HG02970 (cell line): ENCODE results near the gene HSH2D.
"Not testable (repeated sequence)": the region's sequence is repeated elsewhere in the genome, so short reads cannot be mapped to it uniquely, and the experiment has no call there.

Experiments used
- ATAC-seq: cut with Tn5 transposase; IDR thresholded peaks from one replicate; pipeline ENCODE4 v1.9.1; 2021; ENCODE audit warnings: mild to moderate bottlenecking, moderate library complexity, moderate number of reproducible peaks; ENCODE audit not compliant: unreplicated experiment, low FRiP score

The HSH2D gene

DNA sequence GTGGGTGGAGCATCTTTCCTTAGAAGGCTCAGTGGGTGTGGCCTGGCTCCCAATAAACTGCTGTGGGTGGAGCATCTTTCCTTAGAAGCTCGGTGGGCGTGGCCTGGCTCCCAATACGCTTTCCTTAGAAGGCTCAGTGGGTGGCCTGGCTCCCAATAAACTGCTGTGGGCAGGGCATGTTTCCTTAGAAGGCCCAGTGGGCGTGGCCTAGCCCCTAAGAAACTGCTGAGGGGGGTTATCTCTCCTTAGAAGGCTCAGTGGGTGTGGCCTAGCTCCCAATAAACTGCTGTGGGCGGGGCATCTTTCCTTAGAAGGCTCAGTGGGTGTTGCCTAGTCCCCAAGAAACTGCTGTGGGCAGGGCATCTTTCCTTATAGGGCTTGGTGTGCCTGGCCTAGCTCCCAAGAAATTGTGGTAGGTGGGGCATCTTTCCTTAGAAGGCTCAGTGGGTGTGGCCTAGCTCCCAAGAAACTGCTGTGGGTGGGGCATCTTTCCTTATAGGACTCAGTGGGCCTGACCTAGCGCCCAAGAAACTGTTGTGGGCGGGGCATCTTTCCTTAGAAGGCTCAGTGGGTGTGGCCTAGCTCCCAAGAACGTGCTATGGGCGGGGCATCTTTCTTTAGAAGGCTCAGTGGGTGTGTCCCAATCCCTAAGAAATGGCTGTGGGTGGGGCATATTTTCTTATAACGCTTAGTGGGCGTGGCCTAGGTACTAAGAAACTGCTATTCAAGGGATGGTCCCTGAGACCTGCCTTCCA is 10.3 kb downstream of the HSH2D start:
- ATAC-seq: no peak

DNA sequence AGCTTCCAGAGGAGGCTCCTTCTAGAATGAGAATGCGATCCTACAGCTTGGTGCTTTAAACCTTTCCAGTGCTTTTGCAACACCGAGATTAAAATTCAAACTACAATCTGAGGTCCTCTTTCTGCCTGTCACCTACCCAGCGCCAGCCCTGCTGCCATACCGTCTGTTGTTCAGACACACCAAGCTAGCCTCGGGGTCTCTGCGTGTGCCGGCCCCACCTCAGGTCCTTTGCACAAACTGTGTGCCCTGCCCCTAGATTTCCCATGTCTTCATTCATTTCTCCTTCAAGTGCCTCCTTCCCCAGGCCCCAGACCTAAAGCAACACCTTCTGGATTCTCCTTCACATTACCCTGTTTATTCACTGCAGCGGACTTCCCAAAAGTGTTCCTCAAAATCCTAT is 11.1 kb downstream of the HSH2D start:
- no peak for ATAC-seq

DNA sequence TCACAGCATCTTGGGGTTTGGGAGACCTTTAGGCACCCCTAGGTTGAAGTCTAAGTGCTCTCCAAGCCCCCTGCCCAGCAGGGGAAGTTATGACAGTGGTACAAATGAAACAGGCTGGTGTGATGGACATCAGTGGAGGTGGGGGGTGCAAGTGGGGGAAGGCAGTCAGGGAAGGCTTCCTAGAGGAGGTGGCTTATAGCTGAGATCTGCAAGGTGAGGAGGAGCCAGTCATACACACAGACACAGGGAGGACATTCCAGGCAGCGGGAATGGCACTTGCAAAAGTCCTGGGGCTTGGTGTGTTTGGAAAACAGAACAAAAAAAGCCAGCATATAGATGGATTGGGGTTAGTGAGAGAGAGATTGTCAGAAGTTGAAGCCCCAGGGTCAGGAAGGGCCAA is 11.6 kb downstream of the HSH2D start:
- no peak for ATAC-seq

DNA sequence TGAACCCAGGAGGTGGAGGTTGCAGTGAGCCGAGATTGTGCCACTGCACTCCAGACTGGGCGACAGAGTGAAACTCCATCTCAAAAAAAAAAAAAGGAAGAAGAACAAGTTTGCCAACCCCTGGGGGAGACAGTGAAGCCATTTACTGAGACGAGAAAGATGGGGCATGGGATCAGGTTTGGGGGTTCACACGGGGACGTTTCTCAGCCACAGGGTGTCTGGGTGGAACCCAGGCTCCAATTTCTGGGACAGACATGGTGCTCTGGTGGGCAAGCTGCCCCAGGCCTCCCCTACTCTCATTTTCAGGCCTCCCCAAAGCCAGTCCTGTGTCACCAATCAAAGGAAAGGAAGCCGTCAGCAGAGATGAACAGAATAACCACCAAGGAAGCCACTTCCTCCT is 13.4 kb downstream of the HSH2D start:
- no peak for ATAC-seq

DNA sequence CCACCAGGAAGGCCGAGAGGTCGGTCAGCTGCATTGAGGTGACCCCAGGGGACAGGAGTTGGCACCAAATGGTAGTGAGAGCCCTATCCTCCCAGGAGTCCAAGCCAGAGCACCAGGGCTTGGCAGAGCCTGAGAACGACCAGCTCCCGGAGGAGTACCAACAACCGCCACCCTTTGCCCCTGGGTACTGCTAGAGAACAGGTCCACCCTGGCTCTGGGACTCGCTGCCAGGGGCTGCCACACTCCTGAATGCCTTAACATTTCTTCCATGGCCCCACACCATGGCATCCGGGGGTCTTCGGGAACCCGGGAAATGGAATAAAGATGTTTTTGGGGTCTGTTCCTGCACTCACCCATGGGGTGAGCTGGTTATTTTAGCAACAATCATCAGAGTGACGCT is 14.1 kb downstream of the HSH2D start:
- ATAC-seq: no peak

DNA sequence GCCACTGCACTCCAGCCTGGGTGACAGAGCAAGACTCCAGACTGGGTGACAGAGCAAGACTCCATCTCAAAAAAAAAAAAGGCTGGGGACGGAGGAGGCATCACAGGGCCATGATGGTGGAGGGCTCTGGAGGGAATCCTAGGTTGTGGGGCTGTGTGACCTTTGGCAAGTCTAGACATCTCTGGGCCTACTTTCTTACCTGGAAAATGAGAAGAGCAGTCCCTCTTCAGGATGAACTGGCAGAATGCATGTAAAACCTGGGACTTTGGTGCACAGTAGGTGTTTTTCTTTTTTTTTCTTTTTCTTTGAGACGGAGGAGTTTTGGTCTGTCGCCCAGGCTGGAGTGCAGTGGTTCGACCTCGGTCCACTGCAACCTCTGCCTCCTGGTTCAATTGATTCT is 16.2 kb downstream of the HSH2D start:
- no peak for ATAC-seq

DNA sequence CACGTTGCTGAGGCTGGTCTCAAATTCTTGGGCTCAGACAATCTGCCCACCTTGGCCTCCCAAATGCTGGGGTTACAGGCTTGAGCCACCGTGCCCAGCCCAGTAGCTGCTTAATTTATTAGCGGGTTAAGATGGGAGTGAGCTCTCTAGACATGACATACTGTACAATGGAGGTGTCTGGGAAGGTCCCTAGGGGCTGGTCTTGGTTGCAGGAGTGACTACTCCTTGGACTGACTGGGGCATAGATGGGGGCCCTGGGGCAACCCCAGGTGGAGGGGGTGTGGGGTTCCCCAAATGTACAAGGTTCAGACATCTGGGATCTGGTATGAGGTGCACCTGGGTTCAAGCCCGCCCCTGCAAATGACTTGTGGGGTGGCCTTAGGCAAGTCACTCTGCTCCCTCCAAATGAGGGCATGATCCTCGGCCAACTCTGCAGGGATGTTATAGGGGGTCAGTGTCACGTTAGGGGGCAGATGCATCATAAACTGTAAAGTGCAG is 17.0 kb downstream of the HSH2D start:
- ATAC-seq: no peak

DNA sequence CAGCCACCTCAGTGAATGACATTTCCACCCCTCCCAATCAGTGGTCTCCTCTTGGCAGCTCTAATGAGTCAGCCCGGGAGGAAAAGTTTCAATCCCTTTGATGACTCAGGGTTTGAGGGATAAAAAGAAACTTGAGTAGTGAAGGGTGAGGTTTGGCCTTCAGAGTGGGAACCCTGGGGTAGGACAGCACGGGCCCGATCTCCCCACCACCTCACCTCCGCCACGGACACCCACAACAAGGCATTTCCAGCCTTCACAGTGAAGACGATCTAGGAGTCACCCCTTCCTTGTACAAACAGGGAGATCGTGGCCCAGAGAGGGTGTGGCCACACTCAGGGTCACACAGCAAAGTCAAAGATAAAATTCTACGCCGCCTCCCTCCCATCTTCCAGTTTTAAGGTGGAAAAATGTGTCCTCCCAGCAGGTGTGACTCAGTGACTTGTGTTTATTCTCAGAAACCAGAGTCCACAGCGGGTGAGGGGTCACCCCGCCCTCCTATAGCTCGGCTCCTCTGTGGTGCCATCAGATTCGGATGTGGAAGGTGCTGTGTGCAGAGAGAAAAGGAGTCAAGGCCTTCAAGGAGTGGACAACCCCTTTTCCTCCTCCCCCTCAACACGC is 17.6 kb downstream of the HSH2D start:
- ATAC-seq: no peak

DNA sequence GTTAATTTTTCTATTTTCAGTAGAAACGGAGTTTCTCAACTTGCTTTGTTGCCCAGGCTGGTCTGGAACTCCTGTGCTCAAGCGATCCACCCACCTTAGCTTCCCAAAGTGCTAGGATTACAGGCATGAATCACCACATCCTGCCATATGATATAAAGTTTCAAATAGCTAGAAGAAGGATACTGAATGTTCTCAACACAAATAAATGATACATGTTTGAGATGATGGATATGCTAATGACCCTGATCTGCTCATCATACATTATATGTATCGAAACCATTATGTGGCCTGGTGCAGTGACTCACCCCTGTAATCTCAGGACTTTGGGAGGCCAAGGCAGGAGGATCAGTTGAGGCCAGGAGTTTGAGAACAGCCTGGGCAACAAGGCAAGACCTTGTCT is 18.4 kb downstream of the HSH2D start:
- ATAC-seq: no peak

DNA sequence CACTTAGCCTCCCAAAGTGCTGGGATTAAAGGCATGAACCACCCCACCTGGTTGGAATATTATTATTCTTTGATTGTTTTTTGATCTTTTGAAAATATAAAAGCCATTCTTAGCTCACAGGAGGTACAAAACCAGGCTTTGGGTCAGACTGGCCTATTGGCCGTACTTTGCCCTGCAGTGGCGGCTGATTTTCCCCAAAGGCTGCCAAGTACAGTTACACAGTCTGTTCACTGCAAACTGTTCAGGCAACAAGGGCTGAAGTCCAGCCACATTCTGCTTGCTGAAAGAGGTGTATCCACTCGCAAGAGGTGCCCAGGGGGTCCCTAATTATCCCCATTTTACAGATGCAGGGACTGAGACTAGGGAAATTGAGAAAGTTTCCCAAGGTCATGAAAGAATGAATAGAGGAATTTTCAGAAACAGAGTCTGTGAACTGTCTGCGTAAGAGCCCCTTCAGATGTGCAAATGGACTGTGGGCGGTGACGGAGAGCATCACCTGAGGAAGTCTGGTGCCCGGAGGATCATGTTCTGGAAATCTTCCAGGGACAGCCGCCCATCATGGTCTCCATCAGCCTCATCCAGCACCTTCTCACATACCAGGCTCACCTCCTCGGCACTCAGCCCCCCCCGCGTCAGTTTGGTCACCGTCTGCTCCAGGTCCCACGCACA is 20.9 kb downstream of the HSH2D start:
- ATAC-seq: no peak

DNA sequence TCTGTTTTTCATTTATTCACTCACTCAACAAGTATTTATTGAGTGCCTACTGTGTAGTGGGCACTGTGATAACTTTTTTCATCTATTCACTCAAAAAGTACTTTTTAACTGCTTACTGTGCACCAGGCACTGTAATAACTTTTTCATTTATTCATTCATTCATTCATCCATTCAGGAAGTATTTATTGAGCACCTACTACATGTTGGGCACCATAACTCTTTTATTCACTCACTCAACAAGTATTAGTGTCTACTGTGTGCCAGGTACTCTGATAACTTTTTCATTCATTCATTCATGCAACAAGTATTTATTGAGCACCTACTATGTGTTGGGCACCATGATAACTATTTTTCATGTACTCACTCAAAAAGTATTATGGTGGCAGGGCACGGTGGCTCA is 22.9 kb downstream of the HSH2D start:
- ATAC-seq: no peak

DNA sequence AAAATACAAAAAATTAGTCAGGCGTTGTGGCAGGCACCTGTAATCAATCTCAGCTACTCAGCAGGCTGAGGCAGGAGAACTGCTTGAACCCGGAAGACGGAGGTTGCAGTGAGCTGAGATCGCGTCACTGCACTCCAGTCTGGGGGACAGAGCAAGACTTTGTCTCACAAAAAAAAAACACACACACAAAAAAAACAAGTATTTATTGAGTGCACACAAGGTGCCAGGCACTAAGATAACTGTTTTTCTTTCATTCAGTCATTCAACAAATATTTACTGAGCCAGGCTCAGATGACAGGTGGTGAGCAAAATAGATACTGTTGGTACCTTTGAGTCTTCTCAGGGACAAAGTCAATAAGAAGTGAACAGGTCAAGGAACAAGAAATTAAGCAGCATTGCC is 23.6 kb downstream of the HSH2D start:
- no peak for ATAC-seq

DNA sequence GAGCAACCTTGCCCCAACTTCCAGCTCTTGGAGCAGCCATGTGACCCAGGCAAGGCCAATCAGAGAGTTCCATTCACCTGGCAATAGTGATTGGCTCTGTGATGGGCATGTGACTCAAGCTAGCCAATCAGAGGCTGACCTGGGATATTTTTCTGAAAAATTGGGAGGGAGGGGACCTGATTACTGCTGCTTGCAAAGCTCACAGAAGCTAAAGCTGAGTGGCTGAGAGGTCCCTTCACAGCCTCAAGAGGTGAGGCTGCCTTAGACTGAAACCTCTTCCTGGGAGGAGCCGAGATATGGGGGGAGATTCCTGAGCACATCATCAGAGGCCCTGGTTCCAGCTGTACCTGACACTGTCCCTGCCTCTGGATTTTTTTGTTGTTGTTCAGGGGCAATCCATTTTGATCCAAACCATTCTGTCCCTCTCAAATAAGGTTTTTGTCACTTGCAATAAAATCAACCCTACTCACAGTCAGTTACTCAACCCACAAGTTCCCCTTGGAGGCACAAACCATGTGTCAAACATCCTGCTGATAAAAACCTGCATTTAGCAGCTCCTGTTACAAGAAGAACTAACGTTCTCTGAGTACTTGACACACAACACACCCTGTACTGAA is 25.1 kb downstream of the HSH2D start:
- no peak for ATAC-seq

DNA sequence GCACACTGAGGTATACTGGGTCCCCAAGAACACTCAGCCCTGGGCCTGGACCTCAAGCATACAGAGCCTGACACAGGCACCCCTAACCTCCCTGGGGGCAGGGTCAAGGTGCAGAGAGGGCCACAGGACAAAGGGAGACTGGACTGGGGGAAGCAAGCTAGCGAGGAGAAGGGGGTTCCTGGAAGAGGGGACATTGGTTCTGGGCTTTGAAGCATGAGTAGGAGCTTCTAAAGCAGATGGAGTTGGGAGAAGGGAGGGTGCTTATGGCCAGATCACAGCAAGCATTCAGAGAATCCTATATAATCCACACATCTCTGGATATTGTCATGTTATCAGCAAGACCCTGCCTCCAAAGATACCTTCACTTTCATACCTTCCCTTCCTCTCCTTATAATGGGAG is 26.6 kb downstream of the HSH2D start:
- ATAC-seq: no peak

DNA sequence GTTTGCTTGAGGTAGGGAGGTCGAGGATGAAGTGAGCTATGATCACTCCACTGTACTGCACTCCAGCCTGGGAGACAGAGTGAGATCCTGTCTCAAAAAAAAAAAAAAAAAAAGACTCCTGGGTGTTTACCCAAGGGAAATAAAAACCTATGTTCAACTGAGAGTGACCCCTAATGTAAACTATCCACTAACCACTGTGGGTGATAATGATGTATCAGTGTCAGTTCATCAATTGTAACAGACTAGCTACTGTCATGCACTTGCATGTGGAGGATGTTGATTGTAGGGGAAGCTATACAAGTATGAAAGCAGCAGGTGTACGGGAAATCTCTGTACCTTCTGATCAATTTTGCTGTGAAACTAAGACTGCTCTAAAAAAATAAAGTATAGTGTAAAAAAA is 32.5 kb downstream of the HSH2D start:
- no peak for ATAC-seq

DNA sequence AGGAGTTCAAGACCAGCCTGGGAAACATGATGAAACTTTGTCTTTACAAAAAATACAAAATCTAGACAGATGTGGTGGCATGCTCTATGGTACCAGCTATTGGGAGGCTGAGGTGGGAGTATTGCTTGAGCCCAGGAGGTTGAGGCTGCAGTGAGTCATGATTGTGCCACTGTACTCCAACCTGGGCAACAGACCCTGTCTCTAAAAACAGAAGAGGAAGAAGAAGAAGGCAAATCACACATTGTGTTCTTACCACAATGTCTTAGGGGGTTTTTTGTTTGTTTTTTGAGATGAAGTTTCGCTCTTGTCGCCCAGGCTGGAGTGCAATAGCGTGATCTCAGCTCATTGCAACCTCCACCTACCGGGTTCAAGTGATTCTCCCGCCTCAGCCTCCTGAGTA is 35.4 kb downstream of the HSH2D start:
- not testable (repeated sequence) for ATAC-seq

DNA sequence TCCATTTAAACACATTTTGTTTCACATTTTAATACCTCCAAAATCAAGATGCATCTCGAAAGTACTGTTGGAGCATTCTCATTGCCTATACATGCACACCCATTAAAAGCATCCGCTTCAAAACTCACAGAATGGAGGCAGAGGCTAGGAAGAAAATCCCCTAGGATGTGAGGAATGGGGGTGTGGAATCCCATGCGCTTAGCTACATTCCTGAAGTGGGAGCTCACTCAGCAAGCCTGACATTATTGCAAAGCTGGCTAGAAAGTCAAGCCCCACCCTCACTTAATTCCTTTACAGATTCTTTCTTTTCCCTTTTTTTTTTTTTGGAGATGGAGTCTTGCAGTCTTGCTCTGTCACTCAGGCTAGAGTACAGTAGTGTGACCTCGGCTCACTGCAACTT is 37.1 kb downstream of the HSH2D start:
- no peak for ATAC-seq

DNA sequence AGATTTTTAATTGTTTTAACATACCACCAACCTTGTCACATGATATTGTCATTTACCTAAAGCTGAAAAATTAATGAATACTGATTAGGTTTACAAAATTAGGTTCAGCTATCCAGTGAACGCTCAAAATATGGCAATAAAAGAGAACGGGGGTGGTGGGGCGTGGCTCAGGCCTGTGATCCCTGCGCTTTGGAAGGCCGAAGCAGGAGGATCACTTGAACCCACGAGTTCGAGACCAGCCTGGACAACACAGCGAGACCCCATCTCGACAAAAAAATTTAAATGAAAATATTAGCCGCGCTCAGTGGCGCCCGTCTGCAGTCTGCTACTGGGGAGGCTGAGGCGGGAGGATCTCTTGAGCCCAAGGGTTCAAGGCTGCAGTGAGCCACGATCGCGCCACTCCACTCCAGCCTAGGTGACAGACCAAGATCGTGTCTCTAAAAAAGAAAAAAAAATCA is 41.2 kb downstream of the HSH2D start:
- ATAC-seq: no peak

DNA sequence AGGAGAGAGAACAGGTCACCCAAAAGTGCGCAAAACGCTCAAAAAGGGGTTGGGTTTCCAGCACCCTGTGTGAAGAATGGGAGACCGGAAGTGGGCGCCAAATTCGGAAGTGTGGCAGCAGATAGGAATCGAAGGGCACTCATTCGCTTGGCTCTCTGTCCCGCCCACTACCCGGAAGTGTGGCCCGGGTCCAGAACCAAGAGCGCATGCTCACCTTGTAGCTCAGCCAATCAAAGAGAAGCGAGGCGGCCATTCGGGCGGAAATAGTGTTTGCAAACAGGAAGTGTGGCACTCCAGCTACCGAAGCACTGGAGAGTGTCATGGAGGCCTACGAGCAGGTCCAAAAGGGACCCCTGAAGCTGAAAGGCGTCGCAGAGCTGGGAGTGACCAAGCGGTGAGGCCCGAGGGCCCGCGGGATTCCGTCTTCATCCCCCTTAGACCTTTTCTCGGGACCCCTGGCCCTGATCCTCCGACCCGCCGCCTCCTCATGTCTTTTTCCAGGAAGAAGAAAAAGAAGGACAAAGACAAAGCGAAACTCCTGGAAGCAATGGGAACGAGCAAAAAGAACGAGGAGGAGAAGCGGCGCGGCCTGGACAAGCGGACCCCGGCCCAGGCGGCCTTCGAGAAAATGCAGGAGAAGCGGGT is 41.8 kb downstream of the HSH2D start, which contains the start of gene FAM32A:
TSS of gene FAM32A (plus strand) at position 288 of the 645 bp plus-strand sequence. CDS start at position 321, 33 bp downstream.
- peak; percentile 90 for ATAC-seq

DNA sequence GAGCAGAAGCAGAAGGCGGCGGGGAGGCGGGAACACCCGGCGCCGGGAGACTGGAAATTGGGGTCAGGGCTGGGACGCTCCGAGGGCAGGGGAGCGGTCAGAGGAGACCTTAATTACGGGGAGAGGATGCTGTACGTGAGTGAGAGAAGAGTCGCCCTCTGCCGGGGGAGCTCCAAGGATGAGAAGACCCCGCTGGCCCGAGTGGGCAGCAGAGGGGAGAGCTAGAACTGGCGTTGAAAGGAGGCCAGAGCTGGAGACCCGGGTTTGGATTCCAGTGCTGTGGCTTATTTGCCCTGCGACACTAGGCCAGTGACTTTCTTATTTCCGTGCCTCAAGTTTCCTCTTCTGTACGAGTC is 42.3 kb downstream of the HSH2D start:
- peak; percentile 24 for ATAC-seq

DNA sequence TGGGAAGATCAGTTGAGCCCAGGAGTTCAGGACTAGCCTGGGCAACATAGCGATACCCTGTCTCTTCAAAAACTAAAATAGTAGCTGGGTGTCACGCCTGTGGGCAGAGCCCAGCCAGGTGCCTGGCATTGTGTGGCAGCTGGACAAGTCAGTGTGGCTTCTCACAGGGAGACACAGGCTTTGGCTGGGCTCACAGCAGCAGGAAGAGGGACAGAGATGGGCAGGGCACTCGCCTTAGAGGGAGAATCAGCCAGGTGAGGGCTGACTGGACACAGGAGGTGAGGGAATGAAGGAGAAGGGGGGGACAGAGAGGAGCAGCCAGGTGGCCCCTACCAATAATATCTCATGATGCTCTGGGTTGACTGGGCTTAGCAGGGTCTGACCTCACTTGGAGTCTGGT is 45.0 kb downstream of the HSH2D start:
- ATAC-seq: no peak
